HG03469 (cell line): ENCODE data around the gene BRSK1.

Source experiments
- ATAC-seq: cut with Tn5 transposase; IDR thresholded peaks from one replicate; pipeline ENCODE4 v1.9.1; 2021; ENCODE audit warnings: mild to moderate bottlenecking, moderate library complexity, moderate number of reproducible peaks; ENCODE audit not compliant: unreplicated experiment

Gene BRSK1

DNA sequence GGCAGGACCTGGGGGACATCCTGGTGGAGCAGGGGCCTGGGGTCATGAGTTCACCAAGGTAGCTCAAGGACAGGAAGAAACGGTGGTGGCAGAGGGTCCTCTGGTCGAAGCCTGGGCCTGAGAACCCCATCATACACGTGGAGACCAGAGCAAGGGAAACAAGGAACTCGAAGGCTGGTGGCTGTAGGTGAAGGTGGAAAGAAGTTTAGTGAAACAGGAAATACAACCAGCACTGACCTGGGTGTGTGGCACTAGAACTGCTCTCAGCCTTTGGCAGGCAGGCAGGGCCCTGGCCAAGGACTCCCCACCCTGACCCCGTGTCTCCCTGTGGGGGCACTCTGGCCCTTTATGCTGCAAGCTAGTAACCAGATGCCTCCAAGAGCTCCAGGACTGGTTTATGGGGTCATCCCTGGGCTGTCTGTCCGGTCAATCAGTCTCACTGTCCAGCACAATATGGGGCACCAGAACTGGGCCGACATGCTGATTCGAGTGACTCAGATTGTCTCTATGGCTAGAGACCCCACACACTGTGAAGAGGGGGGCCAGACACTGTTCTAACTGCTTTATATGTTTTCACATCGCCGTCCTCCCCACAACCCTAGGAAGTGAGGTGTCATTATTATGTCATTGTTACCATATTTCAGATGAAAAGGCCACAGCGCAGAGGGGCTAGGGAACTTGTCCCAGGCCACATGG lies 67.0 kb downstream of the BRSK1 start:
- no peak for ATAC-seq

GRCh38 chr19:55352040-55352439 lies 68.2 kb downstream of the BRSK1 start:
- ATAC-seq: no peak

DNA sequence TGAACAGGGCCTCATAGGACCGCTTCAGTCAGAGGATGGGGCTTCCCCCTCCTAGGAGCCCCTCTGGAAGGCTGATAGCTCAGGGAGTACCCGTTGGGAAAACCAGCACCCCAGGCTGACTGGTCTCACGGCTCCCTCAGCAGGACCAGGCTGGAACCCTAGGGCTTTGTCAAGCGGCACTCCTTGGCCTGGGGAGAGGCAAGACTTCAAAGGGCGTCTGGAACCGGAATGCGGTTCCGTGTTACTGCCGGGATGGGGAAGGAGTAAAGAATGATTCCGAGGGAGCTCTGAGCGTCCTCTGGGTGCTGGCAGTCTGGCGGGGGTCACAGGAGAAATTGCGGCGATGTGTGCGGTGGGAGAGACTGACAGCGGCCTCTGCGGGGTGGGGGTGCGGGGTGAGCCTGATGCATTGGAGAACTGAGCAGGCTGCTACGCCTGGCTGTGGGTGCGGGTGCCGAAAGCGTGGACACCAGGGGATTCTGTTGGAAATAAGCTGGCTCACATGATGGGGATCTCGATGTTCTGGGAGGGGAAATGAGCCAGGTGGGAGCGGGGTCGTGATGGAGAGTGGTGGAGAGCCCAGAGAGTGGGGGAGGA lies 68.8 kb downstream of the BRSK1 start:
- no peak for ATAC-seq

DNA sequence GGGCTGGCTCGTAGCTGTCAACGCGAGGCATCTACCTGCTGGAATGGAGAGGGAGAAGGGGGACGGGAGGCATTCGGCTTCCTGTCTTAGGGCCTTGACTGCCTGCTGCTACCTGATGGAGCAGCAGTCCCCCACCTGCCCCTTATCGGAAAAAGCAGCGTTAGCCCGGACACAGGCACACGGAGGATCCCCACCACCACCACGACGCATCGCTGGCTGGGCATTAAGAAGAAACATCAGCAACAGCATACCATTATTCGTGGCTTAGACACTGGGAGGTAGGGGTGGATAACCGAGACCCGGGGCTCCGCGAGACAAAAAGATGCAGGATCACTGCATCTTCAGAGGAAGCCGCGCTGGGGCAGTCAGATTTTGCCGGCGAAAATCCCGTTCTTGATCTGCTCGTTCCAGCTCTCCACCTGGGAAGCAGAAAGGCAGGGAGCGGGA lies 69.6 kb downstream of the BRSK1 start:
- no peak for ATAC-seq

DNA sequence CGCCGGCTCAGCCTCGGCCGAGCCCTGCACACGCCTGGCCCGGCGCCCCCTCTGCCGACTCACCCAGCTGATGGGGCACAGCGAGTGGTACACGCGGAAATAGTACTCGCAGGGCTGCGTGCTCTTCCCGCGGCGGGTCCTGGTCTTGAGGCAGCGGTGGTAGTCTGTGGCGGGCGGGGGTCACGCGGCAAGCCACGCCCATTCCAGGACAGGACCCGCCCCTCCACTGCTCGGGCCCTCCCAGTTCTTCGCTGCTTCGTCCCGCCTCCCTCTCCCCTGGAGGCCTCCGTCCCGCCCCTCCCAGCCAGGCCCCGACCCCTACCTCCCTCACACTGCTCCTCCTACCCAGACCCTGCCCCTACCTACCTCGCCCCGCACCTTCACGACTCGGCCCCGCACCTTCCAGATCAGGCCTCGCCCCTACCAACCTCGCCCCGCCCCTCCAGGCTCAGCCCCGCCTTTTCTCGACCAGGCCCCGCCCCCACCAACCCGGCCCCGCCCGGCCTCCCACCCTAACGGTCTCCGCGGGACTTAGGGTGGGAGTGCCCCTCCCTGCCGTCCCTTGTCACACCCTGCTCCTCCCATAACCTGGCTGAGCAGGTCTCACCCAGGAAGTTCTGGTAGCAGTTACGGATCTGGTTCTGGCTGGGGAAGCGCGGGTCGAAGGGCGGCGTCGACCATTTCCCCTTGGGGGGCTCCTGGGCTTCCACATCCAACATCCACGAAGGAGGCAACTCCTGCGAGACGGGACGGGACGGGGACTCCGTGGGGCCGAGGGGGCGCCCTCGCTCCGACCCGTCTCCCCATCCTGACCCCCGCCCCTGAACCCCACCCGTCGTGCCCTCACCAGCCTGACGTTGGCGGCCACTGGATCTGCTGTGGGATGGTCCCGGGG lies 70.3 kb downstream of the BRSK1 start:
- no peak for ATAC-seq

GRCh38 chr19:55354698-55355212 lies 71.0 kb downstream of the BRSK1 start, which contains the start of gene COX6B2:
Gene COX6B2 (minus strand): TSS chr19:55354719. CDS start chr19:55354521, 198 bp downstream.
- no peak for ATAC-seq

DNA sequence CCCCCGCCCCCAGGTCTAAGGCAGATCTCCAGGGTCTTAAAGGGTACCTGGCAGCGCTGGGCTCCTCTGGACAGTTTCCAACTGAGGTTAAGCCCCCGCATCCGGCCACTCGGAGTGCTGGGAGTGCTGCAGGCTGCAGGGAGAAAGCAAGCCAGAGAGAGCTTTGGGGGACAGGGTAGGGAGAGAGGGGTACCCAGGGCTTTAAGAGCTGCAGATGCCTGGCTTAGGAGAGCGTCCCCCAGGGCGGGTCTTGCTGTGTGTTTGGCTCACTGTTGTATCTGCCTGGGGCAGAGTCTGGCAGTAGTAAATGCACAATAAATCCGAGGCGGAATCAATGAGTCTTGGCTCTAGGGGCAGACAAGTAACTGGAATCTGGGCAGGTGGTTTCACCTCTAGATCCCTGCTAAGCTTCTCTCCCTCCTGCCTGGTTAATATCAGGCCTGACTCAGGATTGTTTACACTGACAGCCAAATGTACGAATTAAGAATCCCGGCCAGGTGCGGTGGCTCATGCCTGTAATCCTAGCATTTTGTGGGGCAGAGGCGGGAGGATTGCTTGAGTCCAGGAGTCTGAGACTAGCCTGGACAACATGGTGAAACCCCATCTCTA lies 71.5 kb downstream of the BRSK1 start:
- no peak for ATAC-seq

DNA sequence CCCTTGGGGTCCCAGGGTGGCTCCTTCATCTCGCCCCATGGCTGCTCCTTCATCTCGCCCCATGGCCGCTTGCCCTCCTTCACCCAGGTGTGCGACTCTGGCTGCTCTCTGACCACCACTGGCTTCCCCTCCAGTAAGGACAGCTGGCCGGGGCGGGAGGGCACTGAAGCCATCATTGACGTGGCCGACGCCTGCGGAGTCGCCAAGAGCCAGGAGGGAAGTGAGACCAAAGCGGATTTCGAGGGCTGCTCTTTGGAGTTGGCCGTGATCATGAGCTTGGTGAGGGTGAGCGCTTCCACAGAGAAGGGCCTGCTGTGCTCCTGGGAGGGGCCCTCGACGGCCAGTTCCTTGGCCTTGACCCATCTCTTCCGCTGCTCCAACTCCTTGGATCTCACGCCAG lies 74.7 kb downstream of the BRSK1 start:
- ATAC-seq: no peak

GRCh38 chr19:55358943-55359908 lies 75.4 kb downstream of the BRSK1 start:
- ATAC-seq: no peak

- ATAC-seq: no peak
These were observed 77.1 kb downstream of the BRSK1 start for GRCh38 chr19:55360902-55361301.
